ENCODE measurements around the gene TMEM51.

DNA sequence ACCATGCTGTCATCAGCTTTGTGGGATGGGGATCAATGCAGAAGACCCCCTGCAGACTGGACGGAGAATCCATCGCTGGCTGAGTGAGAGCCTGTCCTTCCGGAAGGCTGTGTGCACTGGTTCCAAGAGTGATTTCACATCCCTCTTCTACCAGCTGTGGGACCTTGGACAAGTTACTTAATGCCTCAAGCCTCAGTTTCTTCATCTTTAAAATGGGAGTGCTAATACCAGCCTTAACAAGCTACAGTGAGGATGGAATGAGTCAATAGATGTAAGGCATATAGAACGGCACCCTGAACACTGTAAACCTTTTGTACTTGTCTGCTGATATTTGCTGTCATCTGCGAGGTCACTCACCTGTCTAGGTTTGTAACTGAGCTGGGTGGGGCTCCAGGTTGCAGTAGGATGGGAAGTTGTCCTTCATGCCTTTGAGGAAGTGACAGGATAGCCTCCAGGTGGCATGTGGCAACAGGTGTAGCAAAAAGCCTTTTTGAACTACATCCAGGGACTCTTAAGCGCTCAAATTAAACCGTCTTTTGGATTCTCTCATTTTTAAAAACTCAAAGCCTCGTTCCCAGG lies 27.5 kb downstream of the TMEM51 start:
- TF ChIP-seq RAD21 (conservative IDR thresholded peaks at IDR 0.05) (no peak), CTCF (IDR thresholded peaks at IDR 0.05; ENCODE audit: poor library complexity, severe bottlenecking) (no peak), EZH2 (IDR thresholded peaks at IDR 0.05; ENCODE audit: borderline replicate concordance, insufficient read depth, low read length, poor library complexity, severe bottlenecking) (no peak), POLR2AphosphoS5 (IDR thresholded peaks at IDR 0.05) (no peak)
